Left colon (tissue), 2 donors: Measurements from ENCODE around the gene YBX2. TPM values are rescaled to one million over a fixed set of nuclear protein-coding genes. Genes with fewer than 3 reads are reported as not detected.
A peak's percentile ranks its signal among the peaks of the same experiment; 100 is the strongest.
"Not testable (repeated sequence)": the region's sequence is repeated elsewhere in the genome, so short reads cannot be mapped to it uniquely, and the experiment has no call there.

ENCODE experiments used
- ATAC-seq: fragments of 200-7000 bp; cut with Tn5 transposase; one replicate; pipeline ENCODE4 v1.9.1; 2020; ENCODE audit warnings: mild to moderate bottlenecking, moderate library complexity
- DNase-seq, 2 donors: peaks; one replicate each; pipeline ENCODE4 v3.0.0-alpha.2; 2020
- intact Hi-C, 2 donors: fragments of 100-400 bp; cut with DNase I in 1 of 2; cut with micrococcal nuclease in 1 of 2; formaldehyde crosslinking; loops; one replicate each; pipeline versions ENCODE4 v1.11.2 to v1.14.0; 2022; cut with DNase I, micrococcal nuclease
- total RNA-seq, 2 donors: library from RNA; stranded (reverse); fragmentation: NEBNext Ultra II Directional; extraction: Animal tissue kit (Norgen Biotek cat#: 25700); gene quantifications; one replicate each; pipeline ENCODE4 v1.2.1, GENCODE V29; 2021
- donor health status: DM: no; HTN: no; CAD: no.
- donor health status: DM: yes; HTN: yes; CAD: no.

YBX2 gene
- total RNA-seq, 2 donors from 2014 or later: 19.7 to 23.6 TPM

DNA sequence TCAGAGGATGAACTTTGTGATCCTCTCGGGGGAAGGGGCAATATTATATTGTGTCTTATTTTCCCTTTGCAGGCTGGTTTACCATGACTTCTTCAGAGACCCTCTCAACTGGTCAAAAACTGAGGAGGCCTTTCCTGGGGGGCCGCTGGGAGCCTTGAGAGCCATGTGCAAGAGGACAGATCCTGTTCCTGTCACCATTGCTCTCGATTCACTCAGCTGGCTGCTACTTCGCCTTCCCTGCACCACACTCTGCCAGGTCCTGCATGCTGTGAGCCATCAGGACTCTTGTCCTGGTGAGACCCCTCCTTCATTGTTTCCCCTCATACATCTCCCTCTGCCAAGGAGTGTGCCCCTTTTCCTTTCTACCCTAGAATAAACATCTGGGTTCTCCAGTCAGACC, 39.9 kb downstream of the YBX2 start:
- ATAC-seq (no peak), DNase-seq (no peak)
- intact Hi-C loops: no loop called here

DNA sequence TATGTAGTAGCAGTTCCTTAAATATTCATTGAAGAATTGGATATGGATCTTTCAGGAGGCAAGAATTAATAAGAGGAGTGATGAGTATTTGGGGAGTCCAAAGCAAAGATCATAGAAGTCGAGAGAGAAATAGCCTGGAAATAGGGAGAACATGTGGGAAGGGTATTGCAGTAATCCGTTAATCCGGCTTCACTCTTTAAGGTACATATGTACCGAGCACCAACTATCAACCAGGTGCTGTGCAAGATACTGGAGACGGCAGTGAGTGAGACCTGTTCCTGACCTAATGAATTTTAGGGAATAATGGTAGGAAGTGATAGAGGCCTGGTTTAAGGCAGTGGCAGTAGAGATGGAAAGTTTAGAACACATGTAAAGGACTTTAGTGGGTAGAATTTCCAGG, 41.4 kb downstream of the YBX2 start:
- intact Hi-C loops: no loop called here
- no peak for DNase-seq
- no peak for ATAC-seq

- ATAC-seq: peak; percentile 65
- intact Hi-C loops: no loop called here
- DNase-seq: peak; percentile 96 to 97
Observed at GRCh38 chr17:7252176-7253043, 42.0 kb downstream of the YBX2 start, which contains the start of gene ELP5. Gene ELP5 (plus strand): TSS chr17:7252215. CDS start chr17:7252551, 336 bp downstream.

DNA sequence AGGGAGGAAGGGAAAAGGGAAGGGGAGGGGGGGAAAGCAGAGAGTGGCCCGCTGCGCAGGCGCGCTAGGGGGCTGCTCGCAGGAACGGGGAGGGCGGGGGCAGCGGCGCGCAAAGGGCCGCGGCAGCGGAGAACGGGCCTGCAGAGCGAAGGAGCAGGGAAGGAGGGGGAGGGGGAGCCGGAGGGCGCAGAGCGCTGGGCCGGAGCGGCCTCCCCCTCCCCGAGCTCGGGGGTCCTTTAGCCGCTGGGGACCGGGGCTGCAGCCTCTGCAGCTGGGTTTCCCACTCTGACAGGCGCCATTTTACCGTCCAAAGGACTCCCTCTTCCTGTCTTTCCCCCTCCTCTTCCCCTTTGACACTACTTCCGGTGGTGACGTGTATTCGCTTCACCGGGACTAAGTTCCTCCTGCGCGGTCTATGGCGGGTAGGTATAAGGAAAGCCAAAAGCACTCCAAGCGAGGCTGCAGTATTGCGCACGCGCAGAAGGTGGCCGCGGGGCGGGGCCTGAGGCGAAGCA, 42.7 kb downstream of the YBX2 start, which contains the start of gene CTDNEP1:
Gene CTDNEP1 (minus strand): TSS at position 74 of the 515 bp plus-strand sequence. CDS start 438 bp downstream, outside the sequence.
- intact Hi-C loops: no loop called here
- ATAC-seq (peak; percentile 76), DNase-seq (peak; percentile 97 to 99)

- ATAC-seq (no peak), DNase-seq (peak in 1 of 2 donors; percentile 30)
- intact Hi-C loops: no loop called here
Observed at GRCh38 chr17:7250695-7251627, 43.5 kb downstream of the YBX2 start.

- intact Hi-C loops: no loop called here
- no peak for DNase-seq
- ATAC-seq: no peak
Observed at GRCh38 chr17:7249830-7250229, 44.6 kb downstream of the YBX2 start.

GRCh38 chr17:7249214-7249613, 45.2 kb downstream of the YBX2 start:
- intact Hi-C loops: no loop called here
- no peak for ATAC-seq
- DNase-seq: no peak

DNA sequence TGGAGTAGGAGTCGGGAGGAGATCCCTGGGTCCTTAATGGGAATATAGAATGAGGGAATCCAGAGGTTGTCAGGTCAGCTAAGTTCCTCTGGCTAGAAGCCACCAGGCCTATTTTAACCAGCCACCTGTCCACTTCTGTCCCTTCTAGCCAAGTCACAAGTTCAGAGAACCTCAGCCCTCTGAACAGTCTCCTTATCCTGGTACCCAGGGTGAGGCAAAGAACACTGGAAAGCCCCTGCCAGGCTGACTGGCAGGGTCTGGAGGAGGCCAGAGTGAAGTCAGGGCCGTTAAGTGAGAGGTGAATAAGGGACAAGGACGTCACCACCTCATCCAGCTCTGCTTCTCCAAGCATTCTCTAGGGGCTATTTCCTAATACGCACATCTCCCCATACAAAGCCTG, 45.6 kb downstream of the YBX2 start:
- DNase-seq: no peak
- intact Hi-C loops: no loop called here
- ATAC-seq: no peak

DNA sequence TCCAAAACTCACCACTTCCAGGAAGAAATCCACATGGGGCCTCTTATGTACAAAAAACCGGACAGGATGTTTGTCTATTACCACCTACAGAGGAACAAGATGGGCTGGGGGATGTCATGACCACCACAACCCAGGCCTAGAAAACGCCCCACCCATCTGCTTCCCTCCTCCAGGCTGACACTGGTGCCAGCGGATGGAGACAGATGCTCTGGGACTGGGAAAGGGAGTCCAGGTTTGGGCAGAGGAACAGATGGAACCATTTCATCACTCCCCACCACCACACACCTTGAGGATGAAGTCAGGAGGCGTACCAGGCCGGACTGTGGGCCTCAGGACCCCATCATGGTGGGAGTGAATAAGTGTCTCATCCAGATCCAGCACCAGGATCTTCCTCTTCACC, 47.7 kb downstream of the YBX2 start:
- intact Hi-C loops: no loop called here
- ATAC-seq: no peak
- DNase-seq: no peak

- DNase-seq, intact Hi-C loops, ATAC-seq: not testable (repeated sequence)
Observed at GRCh38 chr17:7243838-7244237, 50.6 kb downstream of the YBX2 start.

GRCh38 chr17:7243453-7243729, 51.0 kb downstream of the YBX2 start:
- ATAC-seq: no peak
- intact Hi-C loops: no loop called here
- no peak for DNase-seq

GRCh38 chr17:7242717-7243452, 51.6 kb downstream of the YBX2 start:
- intact Hi-C loops: no loop called here
- peak; percentile 96 to 99 for DNase-seq
- peak; percentile 59 for ATAC-seq

DNA sequence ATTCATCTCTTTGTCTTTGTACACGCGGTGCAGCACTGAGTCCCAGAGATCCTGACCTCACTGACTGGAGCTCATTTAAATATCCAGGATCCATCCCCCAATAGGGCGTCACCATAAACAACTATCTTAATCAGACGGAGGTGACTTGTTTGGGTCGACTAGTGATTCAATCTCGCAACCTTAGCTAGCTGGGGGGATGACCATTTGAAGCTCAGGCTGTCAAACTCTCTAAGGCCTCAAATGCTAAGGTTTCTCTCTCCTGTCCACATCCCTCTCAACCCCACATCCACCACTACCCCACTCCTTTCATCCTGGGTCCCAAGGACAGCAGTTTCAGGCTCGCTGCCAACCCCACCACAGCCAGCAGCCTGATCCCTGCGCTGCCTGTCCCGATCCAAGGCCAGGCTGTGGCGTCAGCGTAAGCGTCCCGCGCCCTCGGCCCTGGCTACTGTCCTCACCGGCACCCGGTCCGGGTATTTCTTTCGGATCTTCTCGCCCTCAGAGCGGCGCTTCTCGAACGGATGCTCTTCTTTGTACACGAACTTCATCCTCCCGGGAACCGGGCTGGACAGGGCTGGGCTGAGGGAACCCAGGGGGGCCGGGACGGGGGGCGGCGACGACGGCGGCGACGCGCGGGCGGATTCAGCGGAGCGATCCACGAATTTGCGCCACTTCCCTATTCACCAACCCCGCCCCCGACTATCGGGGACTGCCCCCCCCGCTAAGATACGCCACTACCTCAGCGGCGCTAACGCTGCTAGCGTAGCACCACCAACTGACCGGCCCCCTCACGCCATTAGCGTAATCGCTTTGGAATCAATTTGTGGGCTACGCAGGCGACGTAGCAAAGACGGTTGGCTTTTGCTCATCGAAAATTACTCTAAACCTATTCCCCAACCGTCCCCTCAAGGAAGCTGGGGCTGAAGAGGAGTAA, 52.4 kb downstream of the YBX2 start, which contains the start of gene GABARAP:
Gene GABARAP (minus strand): TSS at position 667 of the 934 bp plus-strand sequence. CDS start 119 bp downstream, at position 548.
- ATAC-seq (peak; percentile 51), DNase-seq (peak; percentile 92 to 96)
- intact Hi-C loops: no loop called here

- intact Hi-C loops: no loop called here
- DNase-seq (peak in 1 of 2 donors; percentile 23), ATAC-seq (no peak)
Observed at GRCh38 chr17:7241090-7241733, 53.2 kb downstream of the YBX2 start.

GRCh38 chr17:7240375-7240774, 54.1 kb downstream of the YBX2 start:
- intact Hi-C loops: no loop called here
- ATAC-seq (no peak), DNase-seq (no peak)

DNA sequence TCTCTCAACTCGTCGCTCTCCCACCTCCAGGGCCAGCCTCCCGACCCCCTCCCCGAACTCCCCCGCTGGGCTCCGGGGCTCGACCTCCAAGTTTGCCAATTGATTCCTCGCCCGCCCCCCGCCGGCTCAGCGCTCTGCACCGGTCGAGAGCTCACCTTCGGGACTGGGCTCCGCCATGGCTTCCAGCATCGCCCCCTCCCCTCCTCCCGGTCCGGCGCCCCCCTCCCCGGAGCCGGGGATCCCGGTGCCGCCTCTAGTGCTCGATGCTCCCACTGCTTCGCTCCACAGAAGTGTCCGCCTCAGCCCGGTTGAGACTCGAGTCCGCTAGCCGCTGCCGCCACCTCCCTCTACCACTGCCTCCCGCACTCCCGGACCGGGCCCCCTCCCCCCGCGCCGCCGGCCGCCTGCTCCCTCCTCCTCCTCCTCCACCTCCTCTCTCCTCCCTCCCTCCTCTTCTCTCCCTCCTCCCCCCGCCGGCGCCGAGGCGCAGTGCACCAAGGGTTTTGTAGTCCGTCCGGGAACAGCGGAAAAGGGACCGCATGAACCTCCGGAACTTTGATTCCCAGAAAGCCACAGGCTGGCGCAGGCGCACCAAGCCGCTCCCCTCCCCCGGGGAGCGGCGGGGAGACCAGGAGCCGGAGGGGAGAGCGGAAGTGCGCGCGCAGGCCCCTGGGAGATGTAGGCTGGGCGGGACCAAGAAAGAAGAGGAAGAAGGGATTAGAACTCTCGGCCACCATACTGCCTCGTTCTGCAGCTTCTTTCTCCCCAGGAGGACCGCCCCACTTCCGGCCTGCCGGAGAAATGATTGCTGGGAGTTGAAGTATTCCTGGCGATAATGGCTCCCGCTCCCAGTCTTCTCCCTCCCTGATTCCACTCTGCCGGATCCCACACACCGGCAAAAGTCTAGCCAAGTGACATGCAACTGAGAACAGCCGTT, 55.1 kb downstream of the YBX2 start, which contains the start of gene PHF23:
Gene PHF23 (minus strand): TSS at position 367 of the 937 bp plus-strand sequence. CDS start 178 bp downstream, at position 189.
- ATAC-seq: peak; percentile 62
- intact Hi-C loops: no loop called here
- peak; percentile 98 to 100 for DNase-seq
